Left forelimb (tissue), 1 donor: ENCODE measurements around the gene ADAM15.

Experiments
- DNase-seq: peaks from one replicate; pipeline ENCODE4 v3.0.0-alpha.2; 2018; ENCODE audit warnings: low spot score

Gene ADAM15

DNA sequence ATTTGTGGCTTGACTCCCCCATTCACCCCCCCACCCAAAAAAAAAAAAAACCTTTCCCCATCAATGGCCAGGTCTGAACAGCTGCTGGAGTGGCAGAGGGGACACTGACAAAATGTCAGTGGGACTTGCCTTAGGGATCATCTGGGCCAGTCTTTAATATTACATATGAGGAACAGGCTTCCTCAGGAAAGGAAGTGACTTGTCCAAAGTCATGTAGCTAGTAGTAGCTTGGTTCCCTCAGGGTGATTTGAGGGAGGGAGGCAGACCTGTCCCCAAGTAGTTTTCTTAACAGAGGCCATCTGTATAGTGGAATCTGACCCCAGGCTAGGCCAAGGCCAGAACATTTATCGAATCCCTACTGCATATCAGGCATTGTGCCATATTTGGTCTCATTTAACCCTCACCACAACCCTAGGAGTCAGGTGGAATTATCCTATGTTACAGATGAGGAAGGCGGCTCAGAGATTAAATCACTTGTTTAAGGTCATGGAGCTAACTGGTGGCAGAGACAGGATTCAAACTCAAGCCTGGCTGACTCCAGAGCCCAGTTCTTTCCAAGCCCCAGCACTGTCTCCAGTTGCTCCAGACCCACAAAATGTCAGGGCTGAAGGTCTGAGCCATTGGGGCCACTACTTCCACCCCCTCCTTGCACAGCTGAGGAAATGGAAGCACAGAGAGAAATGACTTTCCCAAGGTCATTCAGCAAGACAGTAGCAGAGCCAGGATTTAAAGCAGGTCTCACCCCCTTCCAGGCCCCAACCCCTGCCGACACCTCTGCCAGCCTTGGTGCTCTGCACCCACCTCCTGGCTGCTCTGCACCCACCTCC lies 38.1 kb upstream of the ADAM15 start:
- no peak for DNase-seq

DNA sequence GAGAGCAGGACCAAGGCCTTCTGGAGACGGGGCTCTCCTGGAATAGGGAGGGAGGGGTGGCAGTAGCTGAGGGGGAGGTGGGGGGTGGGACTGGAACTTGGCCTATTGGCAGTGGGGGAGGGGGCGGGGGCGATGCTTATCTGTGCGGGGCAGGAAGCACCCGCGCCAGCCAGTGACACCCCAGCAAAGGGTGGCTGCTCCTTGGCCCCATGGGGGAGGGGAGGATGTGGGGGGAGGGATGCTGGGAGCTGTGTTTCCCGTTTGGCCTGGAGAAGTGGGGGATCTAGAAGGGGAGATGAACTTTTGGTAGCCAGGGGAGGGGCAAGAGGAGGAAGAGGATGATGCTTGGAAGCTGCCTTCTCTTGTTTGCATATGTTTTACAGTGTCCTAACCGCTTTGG lies 37.5 kb upstream of the ADAM15 start:
- no peak for DNase-seq

DNA sequence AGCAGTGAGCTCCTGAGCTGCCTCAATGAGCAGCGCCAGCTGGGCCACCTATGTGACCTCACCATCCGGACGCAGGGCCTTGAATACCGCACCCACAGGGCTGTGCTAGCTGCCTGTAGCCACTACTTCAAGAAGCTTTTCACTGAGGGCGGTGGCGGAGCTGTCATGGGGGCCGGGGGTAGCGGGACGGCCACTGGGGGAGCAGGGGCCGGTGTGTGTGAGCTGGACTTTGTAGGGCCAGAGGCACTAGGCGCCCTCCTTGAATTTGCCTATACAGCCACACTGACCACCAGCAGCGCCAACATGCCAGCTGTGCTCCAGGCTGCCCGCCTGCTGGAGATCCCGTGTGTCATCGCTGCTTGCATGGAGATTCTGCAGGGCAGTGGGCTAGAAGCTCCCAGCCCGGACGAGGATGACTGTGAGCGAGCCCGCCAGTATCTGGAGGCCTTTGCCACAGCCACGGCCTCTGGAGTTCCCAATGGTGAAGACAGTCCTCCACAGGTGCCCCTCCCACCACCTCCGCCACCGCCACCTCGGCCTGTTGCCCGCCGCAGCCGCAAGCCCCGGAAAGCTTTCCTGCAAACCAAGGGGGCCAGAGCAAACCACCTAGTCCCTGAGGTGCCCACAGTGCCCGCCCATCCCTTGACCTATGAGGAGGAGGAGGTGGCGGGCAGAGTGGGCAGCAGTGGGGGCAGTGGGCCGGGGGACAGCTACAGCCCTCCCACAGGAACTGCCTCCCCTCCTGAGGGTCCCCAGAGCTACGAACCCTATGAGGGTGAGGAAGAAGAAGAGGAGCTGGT lies 36.2 kb upstream of the ADAM15 start:
- DNase-seq, result no peak

DNA sequence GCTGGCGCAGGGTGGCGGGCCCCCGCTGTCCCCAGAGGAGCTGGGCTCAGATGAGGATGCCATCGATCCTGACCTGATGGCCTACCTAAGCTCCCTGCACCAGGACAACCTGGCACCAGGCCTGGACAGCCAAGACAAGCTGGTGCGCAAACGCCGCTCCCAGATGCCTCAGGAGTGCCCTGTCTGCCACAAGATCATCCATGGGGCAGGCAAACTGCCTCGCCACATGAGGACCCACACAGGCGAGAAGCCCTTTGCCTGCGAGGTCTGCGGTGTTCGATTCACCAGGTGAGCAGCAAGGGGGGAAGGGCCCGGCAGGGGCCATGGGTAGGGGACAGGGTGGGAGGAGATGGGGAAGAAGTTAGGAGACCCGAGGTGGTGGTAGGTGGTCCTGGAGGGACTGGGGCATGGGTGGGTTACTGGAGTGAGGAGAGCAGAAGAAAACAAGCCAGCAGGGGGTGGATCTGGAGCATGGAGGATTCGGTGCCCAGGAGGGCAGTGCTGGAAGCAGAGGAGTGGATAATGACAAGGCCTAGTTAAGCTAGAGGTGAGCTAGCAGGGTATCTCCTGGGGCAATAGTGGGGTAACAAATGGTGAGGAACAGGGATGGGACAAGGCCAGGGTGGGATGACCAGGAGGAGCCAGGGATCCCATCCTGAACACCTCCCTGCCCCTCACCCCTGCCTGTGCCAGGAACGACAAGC lies 35.4 kb upstream of the ADAM15 start:
- no peak for DNase-seq

DNA sequence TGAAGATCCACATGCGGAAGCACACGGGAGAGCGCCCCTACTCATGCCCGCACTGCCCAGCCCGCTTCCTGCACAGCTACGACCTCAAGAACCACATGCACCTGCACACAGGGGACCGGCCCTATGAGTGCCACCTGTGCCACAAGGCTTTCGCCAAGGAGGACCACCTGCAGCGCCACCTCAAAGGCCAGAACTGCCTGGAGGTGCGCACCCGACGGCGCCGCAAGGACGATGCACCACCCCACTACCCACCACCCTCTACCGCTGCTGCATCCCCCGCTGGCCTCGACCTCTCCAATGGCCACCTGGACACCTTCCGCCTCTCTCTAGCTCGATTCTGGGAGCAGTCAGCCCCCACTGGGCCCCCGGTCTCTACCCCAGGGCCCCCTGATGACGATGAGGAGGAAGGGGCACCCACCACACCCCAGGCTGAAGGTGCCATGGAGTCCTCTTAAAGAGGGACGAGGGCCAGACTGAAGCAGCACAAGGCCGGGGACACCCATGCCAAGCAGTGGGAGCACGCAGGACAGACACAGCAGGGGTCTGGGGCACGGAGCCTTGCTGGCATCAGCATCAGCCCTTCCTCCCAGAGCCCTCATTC lies 34.8 kb upstream of the ADAM15 start:
- peak; percentile 60 for DNase-seq

DNA sequence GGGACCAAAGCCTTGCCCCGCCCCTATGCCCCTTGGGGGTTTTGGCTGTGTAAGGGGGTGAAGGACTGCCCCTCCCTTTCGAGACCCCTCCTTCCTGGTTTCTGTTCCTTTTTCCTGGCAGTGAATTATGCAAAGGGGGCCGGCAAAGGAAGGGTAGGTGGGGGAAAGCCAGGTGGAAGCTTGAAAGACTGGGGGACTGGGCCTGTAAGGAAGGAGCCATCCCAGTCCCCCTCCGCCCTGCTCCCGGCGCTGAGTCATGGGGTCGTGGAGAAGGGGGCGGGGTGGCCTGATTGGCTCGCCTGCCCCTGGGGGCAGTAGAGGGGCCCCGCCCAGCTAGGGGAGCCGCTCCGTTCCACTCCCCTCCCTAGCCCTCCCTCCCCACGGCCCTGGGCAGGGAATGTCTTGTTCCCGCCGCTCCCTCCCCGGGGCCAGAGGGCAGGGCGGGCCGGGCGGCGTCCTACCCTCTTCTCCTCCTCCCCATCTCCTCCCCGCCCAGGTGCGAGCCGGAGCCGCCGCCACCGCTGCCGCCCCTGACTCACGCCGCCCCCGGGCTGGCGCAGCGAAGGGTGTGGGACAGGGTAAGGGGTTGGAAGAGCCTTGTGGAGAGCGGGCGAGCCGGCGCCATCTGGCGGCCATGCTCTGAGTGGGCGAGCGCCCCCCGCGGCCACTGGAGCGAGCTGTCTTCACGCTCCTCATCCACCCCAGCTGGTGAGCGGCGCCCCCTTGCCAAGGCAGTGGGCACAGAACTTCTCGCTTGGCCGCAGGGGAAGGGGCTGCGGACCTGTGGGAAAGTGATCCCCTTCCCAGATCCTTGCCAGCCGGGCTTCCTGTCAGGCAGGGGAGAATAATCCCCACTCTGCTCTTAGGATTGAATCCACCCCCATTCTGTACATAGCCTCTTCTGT lies 33.8 kb upstream of the ADAM15 start:
- DNase-seq, result peak; percentile 91

DNA sequence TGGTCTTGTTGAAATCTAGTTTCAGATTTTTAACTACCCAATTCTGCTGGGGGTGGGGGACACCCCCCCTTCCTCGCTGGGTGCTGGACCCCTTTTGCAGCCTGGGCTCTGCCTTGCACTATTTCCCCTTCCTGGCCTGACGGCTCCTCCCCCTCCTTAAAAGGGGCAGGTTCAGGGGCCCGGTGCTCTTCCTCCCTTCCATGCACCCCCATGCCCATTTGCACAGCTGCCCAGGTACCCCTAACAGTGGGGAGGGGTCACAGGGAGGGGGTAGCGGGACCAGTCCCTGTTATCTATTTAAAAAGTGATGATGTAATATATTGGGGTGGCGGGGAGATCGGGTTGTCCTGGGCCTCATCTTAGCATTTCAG lies 33.2 kb upstream of the ADAM15 start:
- DNase-seq, result no peak

DNA sequence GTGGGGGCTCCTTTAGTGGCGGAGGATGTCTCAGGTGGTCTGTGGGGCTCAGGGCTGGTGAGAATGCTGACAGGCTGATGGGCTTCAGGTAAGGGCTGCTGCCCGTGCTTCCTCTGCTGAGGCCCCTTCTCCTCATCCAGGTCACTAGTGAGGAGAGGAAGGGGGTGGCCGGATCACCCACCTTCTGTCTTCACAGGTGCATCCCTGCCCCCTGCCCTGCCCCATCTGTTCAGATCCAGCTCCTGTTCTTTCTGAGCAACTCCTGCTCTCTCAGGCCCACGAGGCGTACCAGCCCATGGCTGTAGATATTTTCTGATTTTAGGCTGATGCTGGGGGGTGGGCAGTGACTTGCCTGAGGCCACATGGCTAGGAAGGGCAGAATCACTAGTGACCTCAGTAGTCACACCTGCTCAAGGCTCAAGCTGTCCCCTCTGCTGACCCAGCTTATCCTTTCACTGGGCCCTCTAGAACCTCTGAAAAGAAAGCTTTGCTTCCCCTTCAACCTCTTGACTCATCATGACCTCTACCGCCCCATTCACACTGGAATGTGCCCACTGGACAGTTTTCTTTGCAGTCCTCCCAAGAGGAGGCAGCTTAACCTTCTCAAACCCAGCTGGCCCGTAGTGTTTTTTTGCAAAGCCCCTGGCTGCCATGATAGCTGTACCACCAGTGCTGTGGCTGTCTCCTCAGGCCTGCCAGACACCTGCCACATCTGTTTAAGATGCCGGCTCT lies 32.3 kb upstream of the ADAM15 start:
- DNase-seq, result no peak

DNA sequence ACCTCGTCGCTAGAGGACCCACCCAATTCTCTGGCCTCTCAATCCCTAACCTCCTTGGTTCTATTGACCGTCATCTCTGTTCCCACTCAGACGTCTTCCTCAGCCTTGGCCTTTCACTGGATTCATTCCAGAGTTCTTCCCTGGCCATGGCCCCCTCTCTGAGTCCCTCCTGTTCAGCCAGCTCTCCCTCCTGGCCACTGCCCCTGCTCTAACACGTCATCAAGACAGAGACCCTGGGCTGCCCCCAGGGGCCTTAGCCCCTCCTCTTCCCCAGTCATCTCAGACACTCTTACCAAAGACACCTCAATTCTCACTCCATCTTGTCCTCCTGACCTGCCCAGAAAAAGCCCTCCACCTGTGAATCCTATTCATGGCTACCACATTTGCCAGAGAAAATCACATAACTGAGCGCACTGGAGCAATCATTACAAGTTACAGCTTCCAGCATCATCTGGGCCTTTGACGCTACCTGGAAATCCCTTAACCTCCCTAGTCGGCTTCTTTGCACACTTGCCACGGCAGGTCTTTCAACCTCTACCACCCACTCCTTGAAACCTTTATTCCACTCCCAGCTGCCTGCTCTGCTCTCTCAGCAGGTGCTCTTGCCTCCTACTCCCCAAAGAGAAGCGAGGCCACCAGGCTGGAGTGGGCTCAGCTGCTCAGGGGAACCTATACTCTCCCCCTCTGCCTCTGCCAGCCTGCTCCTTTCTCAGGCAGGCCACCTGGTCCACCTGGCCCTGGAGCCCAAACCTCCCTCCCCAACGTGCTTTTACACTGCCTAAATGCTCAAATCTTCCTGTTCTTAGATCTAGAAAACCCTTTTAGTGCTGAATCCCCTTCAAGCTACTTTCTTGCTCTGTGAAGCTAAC lies 31.5 kb upstream of the ADAM15 start:
- no peak for DNase-seq

DNA sequence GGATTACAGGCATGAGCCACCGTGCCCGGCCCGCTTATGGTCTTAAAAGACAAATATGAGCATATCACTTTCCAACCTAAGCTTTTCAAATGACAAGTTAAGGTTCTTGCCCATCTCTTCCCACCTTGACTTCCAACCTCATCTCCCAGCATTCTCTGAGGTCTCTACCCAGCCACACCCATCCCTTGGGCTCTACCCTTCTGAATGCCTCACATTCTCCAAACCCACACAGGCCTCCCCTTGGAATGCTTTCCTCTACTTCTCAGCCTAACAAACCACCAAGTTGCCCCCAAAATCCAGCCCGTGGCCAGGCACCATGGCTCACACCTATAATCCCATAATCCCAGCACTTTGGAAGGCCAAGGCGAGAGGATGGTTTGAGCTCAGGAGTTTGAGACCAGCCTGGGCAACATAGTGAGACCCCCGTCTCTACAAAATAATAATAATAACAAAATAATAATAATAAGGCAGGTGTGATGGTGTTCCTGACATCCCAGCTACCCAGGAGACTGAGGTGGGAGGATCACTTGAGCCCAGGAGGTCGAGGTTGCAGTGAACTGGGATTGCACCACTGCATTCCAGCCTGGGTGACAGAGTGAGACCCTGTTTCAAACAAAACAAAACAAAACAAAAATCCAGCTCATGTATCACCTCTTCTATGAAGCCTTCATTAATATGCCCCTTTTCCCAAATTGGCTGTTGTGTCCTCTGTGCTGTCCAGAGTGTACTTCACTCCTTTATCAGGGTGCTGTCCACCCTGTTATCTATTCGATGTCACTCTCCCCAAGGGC lies 28.8 kb upstream of the ADAM15 start:
- no peak for DNase-seq

DNA sequence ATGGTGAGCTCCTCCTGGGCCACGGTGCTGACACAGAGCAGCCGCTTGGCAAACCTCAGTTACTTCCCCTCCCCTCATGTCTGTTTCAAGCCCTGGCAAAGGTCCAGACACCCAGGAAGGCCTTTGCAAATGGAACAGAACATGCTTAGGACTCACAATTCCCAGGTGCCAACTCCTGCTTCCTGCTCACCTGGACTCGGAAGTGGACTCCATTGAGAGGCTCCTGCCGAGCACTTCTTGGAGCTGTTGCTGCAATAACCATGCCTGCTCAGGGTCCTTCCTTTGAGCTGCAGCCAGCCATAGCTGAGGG lies 28.2 kb upstream of the ADAM15 start:
- no peak for DNase-seq

DNA sequence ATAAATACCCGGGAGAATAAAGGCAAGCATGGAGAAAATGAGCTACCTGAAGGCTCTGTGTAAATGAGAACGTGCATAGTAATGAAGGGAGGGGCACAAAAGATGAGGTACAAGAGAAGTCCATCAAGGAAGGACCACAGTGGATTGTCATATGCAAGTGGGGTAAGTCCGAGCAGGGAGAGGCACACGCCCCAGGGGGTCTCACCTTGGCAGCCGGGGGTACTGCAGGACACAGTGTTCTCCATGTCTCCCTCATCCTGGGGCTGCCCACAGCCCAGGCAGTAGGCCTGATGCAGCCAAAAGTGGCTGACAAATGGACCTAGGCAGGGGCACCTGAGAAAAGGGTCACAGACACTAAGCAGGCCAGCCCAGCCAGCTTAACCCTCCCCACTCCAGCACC lies 27.5 kb upstream of the ADAM15 start:
- DNase-seq, result no peak

DNA sequence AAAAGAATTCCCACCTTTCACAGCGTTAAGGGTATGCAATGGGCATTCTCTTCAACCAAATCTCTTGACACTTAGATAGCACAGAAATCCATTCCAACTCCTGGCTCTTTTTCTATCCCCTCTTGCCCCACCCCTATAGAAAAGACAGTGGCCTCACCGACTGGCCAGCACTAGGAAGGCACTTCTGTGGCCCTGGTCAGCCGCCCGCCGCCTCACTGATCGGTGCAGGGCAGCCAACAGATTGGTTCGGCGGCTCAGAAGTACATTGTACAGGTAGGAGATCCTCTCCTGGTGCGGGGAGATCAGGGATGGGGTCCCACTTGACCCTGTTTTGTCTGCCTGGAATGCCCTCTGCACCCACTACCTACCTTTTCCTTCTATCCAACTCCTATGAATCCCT lies 26.8 kb upstream of the ADAM15 start:
- no peak for DNase-seq

DNA sequence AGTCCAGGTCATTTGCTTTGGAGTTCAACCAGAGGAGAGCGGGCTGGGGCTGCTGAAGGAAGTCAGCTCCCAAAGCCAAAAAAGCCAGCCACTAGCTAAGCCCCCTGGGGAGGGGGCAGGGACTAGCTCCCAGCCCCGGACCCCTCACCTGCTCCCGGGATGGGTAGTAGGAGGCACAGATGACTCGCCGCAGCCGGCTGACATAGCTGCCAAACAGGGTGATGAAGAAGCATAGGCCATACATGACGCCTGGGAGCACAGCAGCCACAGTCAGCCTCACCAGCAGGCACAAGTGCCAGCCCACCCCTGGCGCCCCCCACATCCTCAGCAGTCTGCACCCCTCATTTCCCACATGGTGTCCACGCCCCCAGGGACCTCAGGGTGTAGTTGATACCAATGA lies 25.0 kb upstream of the ADAM15 start:
- no peak for DNase-seq

DNA sequence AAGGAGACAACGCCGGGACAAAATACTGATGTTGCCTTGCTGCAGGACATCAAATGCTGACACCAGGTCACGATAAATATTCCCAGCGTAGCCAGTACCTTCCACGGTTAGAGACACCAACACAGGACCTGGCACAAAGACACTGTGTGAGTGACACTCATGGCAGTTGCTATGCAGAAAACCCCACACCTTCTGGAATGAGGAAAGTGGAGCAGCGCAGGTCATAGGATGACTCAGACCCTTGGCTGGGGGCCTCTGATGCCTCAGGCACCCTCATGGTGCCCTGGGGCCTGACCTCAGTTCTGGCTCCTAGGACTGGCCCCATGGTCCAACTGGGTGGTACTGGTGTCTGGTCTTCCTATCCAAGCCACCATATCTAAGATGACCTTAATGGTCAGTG lies 24.5 kb upstream of the ADAM15 start:
- DNase-seq, result no peak

DNA sequence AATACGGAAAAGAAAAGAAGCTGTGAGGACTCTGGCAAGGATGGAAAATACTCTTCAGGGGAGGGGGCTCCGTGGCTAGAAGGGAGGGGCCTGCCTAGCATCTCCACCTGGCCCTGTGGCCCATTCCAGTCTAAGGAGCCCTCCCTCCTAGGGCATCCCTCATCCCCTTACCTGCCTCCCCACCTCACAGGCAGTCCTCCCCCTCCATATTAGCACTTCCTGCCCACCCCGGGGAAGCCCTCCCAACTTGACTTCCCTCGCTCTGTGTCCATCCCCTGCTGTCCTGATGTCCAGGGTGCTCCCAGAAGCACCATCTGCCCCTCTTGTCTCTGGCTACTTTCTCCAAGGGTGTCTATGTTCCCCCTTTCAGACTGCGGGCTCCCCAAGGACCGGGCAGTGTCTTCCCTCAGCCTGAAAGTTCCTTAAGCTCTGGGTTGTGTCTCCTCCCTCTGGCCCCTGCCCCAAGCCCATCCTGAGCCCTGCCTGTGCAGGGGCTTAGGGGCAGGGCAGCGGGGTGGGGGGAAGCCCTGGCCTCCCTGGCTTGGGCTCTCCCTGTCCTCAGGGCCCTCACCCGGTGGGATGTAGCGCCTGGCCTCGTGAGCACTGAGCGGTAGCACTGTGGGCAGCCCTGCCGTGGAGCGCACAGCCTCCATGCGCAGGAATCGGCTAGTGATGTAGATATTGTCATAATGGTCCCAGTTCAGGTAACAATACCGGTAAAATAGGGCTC lies 21.4 kb upstream of the ADAM15 start:
- no peak for DNase-seq

DNA sequence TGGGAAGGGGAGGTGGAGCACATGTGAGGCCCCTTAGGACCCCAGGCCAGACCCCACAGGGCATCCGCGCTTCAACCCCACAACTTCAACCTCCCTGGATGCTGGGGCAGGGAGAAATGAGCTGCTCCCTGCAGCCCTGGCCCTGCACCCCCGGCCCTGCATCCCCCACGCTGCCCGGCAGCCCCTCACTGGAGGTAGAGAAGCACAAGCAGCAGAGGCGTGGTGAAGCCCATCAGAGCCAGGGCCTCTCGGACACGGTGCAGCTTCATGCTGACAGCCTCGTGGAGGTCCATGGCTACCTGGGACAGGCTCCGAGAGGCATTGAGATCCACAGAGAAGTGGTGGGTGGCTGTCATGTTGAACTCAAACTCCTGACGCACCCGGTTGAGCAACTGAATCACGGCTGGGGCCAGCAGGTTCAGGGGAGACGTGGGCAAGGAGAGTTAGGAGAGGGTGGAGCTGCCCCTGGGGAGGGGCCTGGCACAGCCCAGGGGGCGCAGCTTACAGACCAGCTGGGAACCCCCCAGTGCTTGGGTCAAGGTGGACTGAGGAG lies 20.8 kb upstream of the ADAM15 start:
- DNase-seq, result no peak

DNA sequence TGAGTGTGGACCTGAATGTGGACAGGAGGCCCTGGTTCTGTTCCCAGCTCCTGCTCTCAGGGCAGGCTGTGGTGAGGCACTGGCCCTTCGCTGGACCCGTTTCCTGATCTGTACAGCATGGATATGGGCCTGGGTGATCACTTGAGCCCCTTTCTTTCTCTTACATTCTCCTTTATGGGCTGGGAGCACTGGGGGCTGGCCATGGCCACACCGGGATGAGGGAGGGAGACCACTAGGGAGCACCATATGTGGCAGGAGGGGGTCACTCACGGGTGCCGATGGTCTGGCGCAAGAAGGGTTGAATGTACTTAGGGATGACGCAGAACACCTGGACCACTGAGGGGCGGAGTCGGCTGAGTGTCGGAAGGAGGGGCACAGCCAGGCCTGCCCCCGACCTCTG lies 20.2 kb upstream of the ADAM15 start:
- no peak for DNase-seq
